PFSK-1 (cell line): Measurements from ENCODE around the gene TREML1.

Source experiments
- POLR2AphosphoS5 ChIP-seq: IDR thresholded peaks from 2 replicates; pipeline ENCODE4 v1.6.1; 2012; ENCODE audit warnings: low read depth, mild to moderate bottlenecking, control low read depth, low read length, moderate library complexity
- TAF1 ChIP-seq: IDR thresholded peaks from 2 replicates; pipeline ENCODE4 v1.6.1; 2012; ENCODE audit warnings: low read length, control low read depth, borderline replicate concordance; ENCODE audit not compliant: insufficient read depth
- TF ChIP-seq, protein P1 (sequence below), 2 experiments: IDR thresholded peaks; 2 replicates each; pipeline versions ENCODE4 v1.6.1 to v1.8.0; 2011 to 2012; ENCODE audit warnings: low read depth in 2 of 2, low read length in 2 of 2, control low read depth in 1 of 2, inconsistent platforms in 1 of 2, mild to moderate bottlenecking in 1 of 2, moderate library complexity in 1 of 2; ENCODE audit not compliant: insufficient read depth in 1 of 2

GRCh38 chr6:41153451-41153850 is 696 bp downstream of the TREML1 start:
- TF ChIP-seq, protein P1, sequence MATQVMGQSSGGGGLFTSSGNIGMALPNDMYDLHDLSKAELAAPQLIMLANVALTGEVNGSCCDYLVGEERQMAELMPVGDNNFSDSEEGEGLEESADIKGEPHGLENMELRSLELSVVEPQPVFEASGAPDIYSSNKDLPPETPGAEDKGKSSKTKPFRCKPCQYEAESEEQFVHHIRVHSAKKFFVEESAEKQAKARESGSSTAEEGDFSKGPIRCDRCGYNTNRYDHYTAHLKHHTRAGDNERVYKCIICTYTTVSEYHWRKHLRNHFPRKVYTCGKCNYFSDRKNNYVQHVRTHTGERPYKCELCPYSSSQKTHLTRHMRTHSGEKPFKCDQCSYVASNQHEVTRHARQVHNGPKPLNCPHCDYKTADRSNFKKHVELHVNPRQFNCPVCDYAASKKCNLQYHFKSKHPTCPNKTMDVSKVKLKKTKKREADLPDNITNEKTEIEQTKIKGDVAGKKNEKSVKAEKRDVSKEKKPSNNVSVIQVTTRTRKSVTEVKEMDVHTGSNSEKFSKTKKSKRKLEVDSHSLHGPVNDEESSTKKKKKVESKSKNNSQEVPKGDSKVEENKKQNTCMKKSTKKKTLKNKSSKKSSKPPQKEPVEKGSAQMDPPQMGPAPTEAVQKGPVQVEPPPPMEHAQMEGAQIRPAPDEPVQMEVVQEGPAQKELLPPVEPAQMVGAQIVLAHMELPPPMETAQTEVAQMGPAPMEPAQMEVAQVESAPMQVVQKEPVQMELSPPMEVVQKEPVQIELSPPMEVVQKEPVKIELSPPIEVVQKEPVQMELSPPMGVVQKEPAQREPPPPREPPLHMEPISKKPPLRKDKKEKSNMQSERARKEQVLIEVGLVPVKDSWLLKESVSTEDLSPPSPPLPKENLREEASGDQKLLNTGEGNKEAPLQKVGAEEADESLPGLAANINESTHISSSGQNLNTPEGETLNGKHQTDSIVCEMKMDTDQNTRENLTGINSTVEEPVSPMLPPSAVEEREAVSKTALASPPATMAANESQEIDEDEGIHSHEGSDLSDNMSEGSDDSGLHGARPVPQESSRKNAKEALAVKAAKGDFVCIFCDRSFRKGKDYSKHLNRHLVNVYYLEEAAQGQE (IDR thresholded peaks at IDR 0.05; ENCODE audit: insufficient read depth in 1 of 2, low read depth in 2 of 2, low read length in 2 of 2) = no peak
- no peak for TF ChIP-seq POLR2AphosphoS5
- no peak for TF ChIP-seq TAF1
